ENCODE measurements around the gene USP24. TPM values are rescaled to one million over a fixed set of nuclear protein-coding genes. Genes with fewer than 3 reads are reported as not detected.

Gene USP24
- total RNA-seq, 1 experiment from 2014 or later: 35.3 TPM

- H3K9me3 Mint-ChIP-seq: no peaks in the 10 kb centered on the region
- no CpG with 5 or more reads among the region's 7 CpGs for WGBS (ENCODE audit: extremely low coverage, insufficient read length, low lambda C conversion rate)
- no peak overlapping the region for H3K27ac ChIP-seq (ENCODE audit: insufficient read length, low read depth, low read length)
These were observed 145.9 kb downstream of the USP24 start for GRCh38 chr1:55069280-55069679.

More at GRCh38 chr1:55069280-55069679, 145.9 kb downstream of the USP24 start:
- Histone ChIP-seq H2BK20ac (ENCODE audit: low read depth, low read length, poor library complexity, severe bottlenecking) (no peak overlapping the region), H3K56ac (ENCODE audit: insufficient read length, low read depth, low read length) (no peak overlapping the region), H3K79me1 (ENCODE audit: insufficient read depth, low read depth, low read length, poor library complexity, severe bottlenecking) (no peaks in the 10 kb centered on the region), H3K18ac (ENCODE audit: insufficient read length, low read depth, low read length) (no peak overlapping the region), H2AFZ (ENCODE audit: low read length) (no peak overlapping the region), H3K4me2 (ENCODE audit: insufficient read depth, insufficient read length, low read length) (no peak overlapping the region), H4K20me1 (ENCODE audit: control insufficient read depth, insufficient read depth, insufficient read length) (no peaks in the 10 kb centered on the region), H3K23me2 (ENCODE audit: insufficient read length, low read depth, low read length, poor library complexity, severe bottlenecking) (no peaks in the 10 kb centered on the region), H2AK5ac (ENCODE audit: insufficient read length, low read length) (no peak overlapping the region), H2BK120ac (ENCODE audit: low read depth, low read length, poor library complexity, severe bottlenecking) (no peak overlapping the region), H3K14ac (ENCODE audit: insufficient read depth, low read length) (no peak overlapping the region), H3K23ac (ENCODE audit: insufficient read length, low read depth, low read length) (no peak overlapping the region), H2BK12ac (ENCODE audit: insufficient read length, low read depth, low read length) (no peak overlapping the region), H3T11ph (ENCODE audit: low read length) (no peak overlapping the region), H3K79me2 (ENCODE audit: insufficient read depth, low read length) (no peaks in the 10 kb centered on the region), H4K5ac (ENCODE audit: insufficient read length, low read depth, low read length) (no peak overlapping the region), H3K4ac (ENCODE audit: low read depth, low read length) (no peak overlapping the region), H2BK5ac (ENCODE audit: insufficient read length, low read length) (no peak overlapping the region), H2BK15ac (ENCODE audit: low read depth, low read length) (no peak overlapping the region), H3K9ac (ENCODE audit: extremely low read depth, insufficient read length, low read length) (no peak overlapping the region), H3K27me3 (ENCODE audit: insufficient read depth, low read length) (no peaks in the 10 kb centered on the region), H3K9me3 (ENCODE audit: control insufficient read depth, low read depth, low read length) (no peaks in the 10 kb centered on the region), H4K91ac (ENCODE audit: insufficient read length, low read depth, low read length) (no peak overlapping the region), H4K8ac (replicated peaks; ENCODE audit: insufficient read length, low read depth, low read length) (no peak overlapping the region), H3K4me1 (ENCODE audit: insufficient read depth, low read length) (no peaks in the 10 kb centered on the region)
- no peak for TF ChIP-seq CTCF (conservative IDR thresholded peaks at IDR 0.05)
- Mint-ChIP-seq H3K27ac (peak overlapping the region in 1 of 3 experiments; percentile 82; a peak in 1 of 7 replicates), H3K4me3 (no peak overlapping the region), H3K27me3 (ENCODE audit: low read depth) (no peaks in the 10 kb centered on the region), H3K4me1 (peaks cover 3 to 9% of the 10 kb centered on the region in 2 experiments; a peak in 2 of 4 replicates), H3K36me3 (ENCODE audit: insufficient read depth in 1 of 3, low read depth in 3 of 3) (peaks cover 24 to 89% (median 62%) of the 10 kb centered on the region in 3 experiments)
- peak; percentile 31 for DNase-seq

Data from H9 (cell line).